ENCODE measurements around the gene ZNF326. TPM values are rescaled to one million over a fixed set of nuclear protein-coding genes. Genes with fewer than 3 reads are reported as not detected.

Gene ZNF326
- total RNA-seq, 4 donors from 2014 or later, result 11.1 to 19.1 (median 14.5) TPM

DNA sequence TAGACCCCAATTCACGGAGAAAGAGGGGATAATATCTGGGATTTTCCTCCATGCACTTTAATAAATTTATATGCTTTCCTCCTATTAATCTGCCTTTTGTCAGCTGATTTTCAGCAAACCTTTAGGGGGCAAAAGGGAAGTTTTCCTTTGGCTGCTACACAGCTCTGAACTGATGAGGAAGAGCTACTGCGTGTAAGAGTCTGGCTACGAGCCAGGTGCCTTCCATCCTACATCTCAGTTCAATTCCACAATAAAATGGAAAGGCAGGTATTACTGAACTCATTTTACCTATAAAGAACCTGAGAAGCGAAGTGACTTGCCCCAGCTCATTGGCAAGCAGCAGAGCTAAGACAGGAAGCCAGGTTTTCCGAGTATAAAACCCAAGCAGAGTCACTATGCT, 28.3 kb upstream of the ZNF326 start:
- no peak for ATAC-seq (ENCODE audit: low FRiP score)
- no peak for DNase-seq (ENCODE audit: low spot score)
- TF ChIP-seq, protein P1, sequence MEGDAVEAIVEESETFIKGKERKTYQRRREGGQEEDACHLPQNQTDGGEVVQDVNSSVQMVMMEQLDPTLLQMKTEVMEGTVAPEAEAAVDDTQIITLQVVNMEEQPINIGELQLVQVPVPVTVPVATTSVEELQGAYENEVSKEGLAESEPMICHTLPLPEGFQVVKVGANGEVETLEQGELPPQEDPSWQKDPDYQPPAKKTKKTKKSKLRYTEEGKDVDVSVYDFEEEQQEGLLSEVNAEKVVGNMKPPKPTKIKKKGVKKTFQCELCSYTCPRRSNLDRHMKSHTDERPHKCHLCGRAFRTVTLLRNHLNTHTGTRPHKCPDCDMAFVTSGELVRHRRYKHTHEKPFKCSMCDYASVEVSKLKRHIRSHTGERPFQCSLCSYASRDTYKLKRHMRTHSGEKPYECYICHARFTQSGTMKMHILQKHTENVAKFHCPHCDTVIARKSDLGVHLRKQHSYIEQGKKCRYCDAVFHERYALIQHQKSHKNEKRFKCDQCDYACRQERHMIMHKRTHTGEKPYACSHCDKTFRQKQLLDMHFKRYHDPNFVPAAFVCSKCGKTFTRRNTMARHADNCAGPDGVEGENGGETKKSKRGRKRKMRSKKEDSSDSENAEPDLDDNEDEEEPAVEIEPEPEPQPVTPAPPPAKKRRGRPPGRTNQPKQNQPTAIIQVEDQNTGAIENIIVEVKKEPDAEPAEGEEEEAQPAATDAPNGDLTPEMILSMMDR (IDR thresholded peaks at IDR 0.05), result no peak

DNA sequence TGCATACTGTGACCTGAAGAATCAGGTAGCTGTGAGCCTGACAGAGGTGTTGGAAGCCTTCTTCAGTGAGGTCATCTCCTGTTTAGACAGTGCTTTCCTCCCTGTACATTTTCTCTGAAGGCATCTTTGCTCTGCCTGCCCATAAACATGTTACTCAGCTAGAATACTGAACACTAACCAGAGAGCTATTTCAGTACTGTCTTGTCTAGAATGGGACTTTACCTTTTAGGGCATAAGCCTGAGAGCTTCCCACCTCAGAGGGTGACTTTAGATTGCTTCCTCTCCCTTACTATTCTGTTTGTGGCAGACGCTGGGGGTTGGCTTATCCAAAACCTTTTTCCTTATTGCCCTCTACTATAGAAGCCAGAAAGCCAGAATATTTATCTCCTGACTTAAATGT, 23.3 kb upstream of the ZNF326 start:
- TF ChIP-seq, protein P1 (IDR thresholded peaks at IDR 0.05), result no peak
- ATAC-seq (ENCODE audit: low FRiP score) (no peak), DNase-seq (ENCODE audit: low spot score) (no peak)

DNA sequence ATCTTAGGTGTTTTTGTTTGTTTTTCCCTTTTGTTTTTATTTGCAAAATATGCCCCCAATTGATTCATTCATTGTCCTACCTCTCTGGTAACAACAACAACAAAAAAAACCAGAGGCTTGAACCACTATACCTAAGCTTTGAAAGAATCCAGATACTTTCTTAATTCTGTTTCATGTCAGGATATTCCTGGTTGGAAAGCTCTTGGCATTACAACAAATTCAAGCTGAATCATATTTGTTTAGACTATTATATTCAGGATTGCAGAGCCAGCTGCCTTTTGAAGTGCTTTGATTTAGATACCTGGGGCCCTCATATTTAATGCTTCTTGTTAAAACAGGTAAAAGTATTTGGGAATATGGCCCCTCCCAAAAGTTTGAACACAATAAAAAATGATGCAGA, 22.9 kb upstream of the ZNF326 start:
- no peak for DNase-seq (ENCODE audit: low spot score)
- no peak for ATAC-seq (ENCODE audit: low FRiP score)
- TF ChIP-seq, protein P1 (IDR thresholded peaks at IDR 0.05), result no peak

DNA sequence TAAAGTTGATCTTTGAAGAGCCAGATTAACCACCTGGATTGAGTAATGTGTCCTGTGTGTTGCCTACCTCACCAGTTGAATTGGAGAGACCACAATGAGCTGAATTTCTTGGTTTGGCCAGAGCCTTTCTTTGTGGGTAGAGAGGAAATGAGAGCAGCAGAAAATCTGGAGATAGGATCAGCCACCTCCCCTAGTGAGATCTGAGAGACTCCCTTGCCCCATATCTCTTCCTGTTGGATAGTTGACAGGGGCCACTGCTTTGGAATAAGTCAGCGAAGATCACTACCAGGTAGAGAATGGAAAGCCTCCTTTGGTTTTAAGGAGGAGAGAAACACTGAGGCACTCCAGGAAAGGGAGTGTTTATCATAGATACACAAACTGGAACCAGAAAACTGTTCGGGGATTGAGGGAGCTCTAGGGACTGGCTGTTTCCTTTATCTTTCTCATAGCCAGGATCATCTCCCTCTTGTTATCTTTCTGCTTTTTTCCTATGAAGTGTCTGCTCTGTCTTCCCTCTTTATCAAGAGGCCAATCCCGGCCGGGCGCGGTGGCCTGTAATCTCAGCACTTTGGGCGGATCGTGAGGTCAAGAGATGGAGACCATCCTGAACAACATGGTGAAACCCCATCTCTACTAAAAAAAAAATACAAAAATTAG, 21.3 kb upstream of the ZNF326 start:
- DNase-seq (ENCODE audit: low spot score) (no peak), ATAC-seq (ENCODE audit: low FRiP score) (no peak)
- TF ChIP-seq, protein P1 (IDR thresholded peaks at IDR 0.05), result no peak

DNA sequence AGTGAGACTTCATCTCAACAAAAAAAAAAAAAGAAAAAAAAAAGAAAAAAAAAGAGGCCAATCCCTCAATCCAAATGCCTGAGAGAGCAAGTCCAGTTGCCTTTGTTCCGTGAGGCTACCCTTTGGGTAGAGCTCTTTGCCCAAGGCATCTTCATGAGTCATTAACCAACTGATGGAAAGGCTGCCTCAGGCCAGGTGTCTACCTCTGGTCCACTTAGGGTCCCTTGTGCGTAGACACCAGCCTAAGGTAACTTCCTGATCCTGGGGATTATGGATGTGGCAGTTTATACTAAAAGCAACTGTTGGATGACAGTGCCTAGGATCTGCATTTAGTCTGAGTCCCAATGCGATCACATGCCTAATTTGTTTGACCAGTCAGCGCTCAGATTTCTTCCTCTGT, 20.7 kb upstream of the ZNF326 start:
- no peak for ATAC-seq (ENCODE audit: low FRiP score)
- TF ChIP-seq, protein P1 (IDR thresholded peaks at IDR 0.05), result no peak
- no peak for DNase-seq (ENCODE audit: low spot score)

DNA sequence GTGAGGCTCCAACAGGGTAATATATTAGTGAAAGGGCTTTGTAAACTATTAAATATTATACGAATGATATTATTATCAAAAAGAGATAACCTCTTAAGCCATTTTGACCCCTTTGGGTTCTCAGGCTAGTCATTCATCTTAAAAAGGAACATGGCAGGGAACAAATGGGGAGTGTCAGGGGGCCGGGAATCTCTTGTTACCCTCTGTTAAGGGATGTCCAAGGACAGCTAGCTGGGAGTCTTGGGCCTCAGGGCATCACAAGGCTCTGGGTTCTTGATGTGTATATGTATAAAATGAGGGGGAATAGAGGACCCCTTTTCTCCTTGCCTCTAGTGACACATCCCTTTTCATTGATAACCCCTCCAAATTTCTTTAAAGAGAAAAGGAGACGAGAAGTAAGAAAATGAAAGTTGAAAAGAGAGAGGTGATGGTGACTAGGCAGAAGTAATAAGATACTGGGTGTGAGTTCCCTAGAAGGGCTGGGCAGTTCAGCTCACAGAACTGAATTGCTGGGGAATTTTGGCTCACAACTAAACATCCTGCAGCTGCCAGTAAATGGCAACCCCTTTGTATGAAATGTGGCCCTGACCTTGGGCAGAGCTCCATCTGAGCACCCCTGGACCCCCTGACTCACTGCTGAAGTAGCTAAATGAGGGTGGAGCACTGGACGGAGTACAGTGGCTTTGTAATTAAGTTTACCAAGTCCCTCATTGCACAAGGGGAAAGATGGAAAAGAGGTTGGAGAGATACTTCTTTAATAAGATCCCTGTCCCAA, 20.0 kb upstream of the ZNF326 start:
- no peak for DNase-seq (ENCODE audit: low spot score)
- TF ChIP-seq, protein P1 (IDR thresholded peaks at IDR 0.05), result no peak
- ATAC-seq (ENCODE audit: low FRiP score), result peak; percentile 57

Measured in omental fat pad (tissue), 4 donors.